Stimulated activated CD8-positive, alpha-beta memory T cell treated with anti-CD3 and anti-CD28 coated beads, Interleukin-4, amount 100 ng/mL, for 48 hours (primary cell): ENCODE measurements around the gene INPP5D.
A peak's percentile ranks its signal among the peaks of the same experiment; 100 is the strongest.

Experiments
- DNase-seq: peaks from one replicate; pipeline ENCODE4 v3.0.0-alpha.2; 2020

The INPP5D gene

GRCh38 chr2:233221378-233222063 lies 161.4 kb downstream of the INPP5D start:
- DNase-seq = no peak

DNA sequence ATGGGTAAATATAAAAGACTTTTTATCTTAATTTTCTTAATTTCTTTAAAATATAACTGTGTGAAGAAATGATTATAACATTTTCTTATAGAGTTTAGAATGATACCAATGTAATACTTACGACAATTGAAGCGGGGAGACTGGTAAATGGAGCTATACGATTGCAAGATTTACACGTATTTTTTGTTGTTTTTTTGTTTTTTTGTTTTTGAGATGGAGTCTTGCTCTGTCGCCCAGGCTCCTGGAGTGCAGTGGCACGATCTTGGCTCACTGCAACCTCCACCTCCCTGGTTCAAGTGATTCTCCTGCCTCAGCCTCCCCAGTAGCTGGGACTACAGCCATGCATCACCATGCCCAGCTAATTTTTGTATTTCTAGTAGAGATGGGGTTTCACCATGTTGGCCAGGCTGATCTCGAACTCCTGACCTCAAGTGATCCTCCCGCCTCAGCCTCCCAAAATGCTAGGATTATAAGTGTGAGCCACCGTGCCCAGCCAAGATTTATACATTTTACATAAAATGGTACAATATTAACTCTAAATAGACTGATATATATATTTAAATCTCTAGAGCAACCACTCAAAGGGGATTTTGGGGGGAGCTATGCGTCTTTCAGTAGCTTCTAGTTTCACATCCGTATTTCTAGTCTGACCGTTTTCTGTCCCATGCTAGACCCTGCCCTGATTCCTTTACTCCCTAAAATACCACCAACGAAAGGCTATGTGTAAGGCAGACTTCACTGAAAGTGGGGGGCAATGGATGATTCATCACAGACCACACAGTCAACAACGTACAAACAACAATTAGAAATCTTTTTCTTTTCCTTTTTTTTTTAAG lies 163.1 kb downstream of the INPP5D start:
- DNase-seq = no peak

- no peak for DNase-seq
Observed at GRCh38 chr2:233225230-233226068, 165.3 kb downstream of the INPP5D start.

GRCh38 chr2:233226511-233227031 lies 166.4 kb downstream of the INPP5D start:
- DNase-seq = no peak

GRCh38 chr2:233227346-233227978 lies 167.3 kb downstream of the INPP5D start:
- DNase-seq = no peak

DNA sequence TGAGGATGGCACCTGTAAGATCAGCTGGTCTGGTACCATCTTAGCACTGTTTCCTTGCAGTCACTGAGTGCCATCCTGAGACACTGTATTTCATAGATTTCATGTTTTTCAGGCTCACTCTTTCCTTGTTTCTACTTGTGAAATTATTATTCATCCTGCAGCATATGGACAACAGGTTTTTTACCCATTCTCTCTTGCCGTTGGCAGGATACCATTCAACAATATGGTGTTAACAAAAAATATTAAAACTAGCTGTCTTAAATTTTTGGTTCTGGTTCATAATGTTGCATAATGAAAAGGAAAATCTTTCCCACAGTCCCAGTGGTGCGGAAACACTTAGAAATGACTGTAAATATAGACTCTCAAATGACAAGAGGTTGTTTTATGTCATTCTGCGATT lies 168.2 kb downstream of the INPP5D start:
- no peak for DNase-seq

- DNase-seq = no peak
Observed at GRCh38 chr2:233233618-233234230, 173.6 kb downstream of the INPP5D start.

- DNase-seq = no peak
Observed at GRCh38 chr2:233234264-233234663, 174.1 kb downstream of the INPP5D start.

- DNase-seq = no peak
Observed at GRCh38 chr2:233234996-233235395, 174.9 kb downstream of the INPP5D start.

DNA sequence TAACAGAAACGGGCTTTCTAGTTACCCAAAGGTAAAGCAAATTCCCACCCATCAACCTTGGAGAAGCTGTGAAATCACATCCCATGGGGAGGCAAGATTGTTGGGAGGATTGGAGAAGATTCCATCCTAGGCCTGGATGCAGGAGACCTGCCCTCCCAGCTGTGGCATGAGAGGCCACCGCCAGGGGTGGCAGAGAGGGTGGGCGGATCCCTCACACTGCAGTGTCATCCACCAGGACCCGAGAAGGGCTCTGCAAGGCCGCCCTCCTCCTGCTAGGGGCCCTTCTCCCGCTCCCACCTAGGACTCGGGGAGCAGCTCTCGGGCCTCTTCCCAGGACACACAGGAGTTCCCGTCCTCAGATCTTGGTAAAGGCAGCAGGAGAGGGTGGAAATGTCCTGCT lies 175.8 kb downstream of the INPP5D start:
- no peak for DNase-seq

GRCh38 chr2:233236820-233237589 lies 176.9 kb downstream of the INPP5D start:
- no peak for DNase-seq

DNA sequence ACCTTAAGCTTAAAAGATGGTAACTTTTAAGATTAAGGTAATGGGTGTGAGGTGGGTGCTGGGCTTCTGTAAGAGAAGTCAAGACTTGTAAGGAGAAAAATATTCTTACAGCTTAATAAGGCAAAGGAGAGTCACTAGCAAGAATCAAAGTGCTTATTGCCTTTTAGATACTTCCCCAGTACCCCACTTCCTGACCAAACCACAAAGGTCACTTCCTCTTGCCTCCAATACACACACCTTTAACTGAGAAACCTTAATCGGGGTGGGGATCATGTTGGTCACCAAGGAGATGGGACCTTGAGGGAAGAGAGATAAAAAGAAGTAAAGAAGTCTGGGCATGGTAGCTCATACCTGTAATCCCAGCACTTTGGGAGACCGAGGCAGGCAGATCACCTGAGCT lies 180.8 kb downstream of the INPP5D start:
- DNase-seq = no peak

- no peak for DNase-seq
Observed at GRCh38 chr2:233241803-233242202, 181.7 kb downstream of the INPP5D start.

DNA sequence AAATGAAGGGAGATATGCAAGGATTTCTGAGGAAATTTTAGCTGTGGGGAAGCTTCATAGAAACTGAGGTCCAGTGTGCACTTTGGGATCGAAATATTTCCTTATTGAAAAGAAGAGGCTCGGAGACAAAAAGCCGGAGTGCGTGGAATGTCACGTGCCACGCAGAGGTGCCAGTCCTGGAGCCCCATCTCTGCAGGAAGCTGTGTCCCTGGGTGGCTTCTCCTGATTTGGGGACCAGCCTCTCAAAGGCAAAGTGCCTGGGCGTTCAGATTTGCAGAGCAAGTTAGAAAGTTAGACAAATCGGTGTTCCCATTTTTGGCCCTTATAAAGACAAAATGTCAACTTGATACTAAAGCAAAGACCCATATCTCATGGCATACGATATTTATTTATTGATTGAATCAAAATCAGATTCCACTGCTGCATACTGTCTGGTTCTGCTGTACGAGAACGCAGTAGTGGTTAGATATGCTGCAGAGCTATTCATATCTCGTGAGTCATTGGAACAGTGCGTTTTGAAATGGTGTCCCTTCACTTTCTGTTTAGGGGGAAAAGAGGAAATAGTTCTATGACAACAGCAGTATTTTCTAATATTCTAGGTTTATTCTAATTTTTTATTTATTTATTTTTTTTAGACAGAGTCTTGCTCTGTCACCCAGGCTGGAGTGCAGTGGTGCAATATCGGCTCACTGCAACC lies 182.2 kb downstream of the INPP5D start:
- no peak for DNase-seq

- DNase-seq = no peak
Observed at GRCh38 chr2:233243348-233243747, 183.2 kb downstream of the INPP5D start.

DNA sequence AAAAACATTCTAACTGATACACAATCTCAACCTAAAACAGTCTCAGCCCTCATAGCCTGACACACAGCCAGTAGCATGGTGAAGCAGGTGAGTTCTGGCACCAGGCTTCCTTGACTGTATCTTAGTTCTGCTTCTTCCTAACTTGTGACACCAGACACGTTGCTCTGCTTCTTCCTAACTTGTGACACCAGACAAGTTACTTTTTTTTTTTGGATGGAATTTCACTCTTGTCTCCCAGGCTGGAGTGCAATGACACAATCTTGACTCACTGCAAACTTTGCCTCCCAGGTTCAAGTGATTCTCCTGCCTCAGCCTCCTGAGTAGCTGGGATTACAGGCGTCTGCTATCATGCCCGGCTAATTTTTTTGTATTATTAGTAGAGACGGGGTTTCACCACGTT lies 184.7 kb downstream of the INPP5D start:
- DNase-seq = no peak

DNA sequence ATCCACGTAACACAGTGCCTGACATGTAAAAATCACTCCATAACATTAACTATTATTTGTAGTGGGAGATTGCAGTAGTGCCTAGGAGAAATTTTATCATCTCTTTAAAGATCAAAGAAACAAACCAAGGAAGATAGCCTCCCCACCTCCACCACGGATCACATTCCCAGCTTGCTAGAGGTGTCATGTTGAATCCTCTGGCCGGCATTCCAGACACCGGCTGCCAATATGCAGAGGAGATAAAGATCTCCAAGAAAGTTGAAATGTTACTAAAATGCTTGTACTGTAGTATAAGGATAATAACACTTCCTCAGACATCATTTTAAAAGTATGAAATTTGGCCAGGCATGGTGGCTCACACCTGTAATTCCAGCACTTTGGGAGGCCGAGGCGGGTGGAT lies 185.3 kb downstream of the INPP5D start:
- DNase-seq = no peak

- DNase-seq = no peak
Observed at GRCh38 chr2:233247116-233247515, 187.0 kb downstream of the INPP5D start.

GRCh38 chr2:233247744-233248143 lies 187.6 kb downstream of the INPP5D start:
- DNase-seq = peak; percentile 66

GRCh38 chr2:233248999-233249398 lies 188.9 kb downstream of the INPP5D start:
- DNase-seq = no peak

DNA sequence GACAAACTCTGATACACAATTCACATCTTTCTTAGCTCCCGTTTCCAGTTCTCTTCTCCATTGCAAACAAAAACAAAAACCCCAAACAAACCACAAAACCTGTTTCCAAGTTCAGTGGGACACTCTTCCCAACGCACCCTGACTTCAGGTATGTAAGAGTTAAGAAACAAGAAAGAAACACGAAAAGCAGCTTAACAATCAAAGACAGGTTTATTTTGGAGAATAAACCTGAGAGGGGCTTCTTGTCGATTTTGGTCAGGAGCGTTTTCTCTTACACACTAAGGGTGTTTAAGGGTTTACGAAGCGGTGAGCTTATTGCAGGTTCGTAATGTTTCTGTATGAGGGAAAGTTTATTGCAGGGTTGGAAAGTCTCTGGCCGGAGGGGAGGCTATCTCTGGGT lies 190.4 kb downstream of the INPP5D start:
- no peak for DNase-seq
